GM13976 (cell line): ENCODE measurements around the gene HLCS.

Experiments used
- DNase-seq: peaks from one replicate; pipeline ENCODE4 v3.0.0; 2012; ENCODE audit warnings: low spot score
- in situ Hi-C: fragments of 300-500 bp; cut with MboI; formaldehyde crosslinking; loops from one replicate; pipeline ENCODE4 v1.12.0; 2022; ENCODE audit warnings: low sequenced_read_pairs, mixed read lengths, inconsistent platforms; ENCODE audit not compliant: unreplicated experiment
- TF ChIP-seq, protein P1 (sequence below): IDR thresholded peaks from 2 replicates; pipeline ENCODE4 v1.5.1; 2012; ENCODE audit warnings: borderline replicate concordance, mild to moderate bottlenecking; ENCODE audit not compliant: insufficient read depth; ENCODE audit errors: extremely low read depth, missing control alignments, control extremely low read depth

HLCS gene

DNA sequence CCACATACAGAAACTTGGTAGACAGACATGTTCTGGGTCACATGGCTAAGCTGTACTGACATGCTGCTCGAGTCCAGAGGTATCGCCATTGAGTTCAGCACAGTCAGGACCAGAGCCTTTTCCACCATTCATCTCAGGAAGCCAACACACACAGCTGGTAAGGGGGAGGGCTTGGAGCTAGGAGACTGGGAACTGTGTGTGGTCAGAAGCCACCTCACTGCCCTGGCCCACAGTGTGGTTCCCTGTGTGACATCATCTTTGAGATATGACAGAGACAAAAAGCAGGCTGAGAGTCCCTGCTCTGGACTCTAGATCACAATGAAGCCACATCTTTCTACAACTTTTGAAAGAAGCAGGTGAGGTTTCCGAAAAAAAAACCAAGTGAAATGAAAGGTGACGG is 160.4 kb downstream of the HLCS start:
- no peak for DNase-seq
- TF ChIP-seq, protein P1, sequence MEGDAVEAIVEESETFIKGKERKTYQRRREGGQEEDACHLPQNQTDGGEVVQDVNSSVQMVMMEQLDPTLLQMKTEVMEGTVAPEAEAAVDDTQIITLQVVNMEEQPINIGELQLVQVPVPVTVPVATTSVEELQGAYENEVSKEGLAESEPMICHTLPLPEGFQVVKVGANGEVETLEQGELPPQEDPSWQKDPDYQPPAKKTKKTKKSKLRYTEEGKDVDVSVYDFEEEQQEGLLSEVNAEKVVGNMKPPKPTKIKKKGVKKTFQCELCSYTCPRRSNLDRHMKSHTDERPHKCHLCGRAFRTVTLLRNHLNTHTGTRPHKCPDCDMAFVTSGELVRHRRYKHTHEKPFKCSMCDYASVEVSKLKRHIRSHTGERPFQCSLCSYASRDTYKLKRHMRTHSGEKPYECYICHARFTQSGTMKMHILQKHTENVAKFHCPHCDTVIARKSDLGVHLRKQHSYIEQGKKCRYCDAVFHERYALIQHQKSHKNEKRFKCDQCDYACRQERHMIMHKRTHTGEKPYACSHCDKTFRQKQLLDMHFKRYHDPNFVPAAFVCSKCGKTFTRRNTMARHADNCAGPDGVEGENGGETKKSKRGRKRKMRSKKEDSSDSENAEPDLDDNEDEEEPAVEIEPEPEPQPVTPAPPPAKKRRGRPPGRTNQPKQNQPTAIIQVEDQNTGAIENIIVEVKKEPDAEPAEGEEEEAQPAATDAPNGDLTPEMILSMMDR: no peak
- in situ Hi-C loops: no loop called here

DNA sequence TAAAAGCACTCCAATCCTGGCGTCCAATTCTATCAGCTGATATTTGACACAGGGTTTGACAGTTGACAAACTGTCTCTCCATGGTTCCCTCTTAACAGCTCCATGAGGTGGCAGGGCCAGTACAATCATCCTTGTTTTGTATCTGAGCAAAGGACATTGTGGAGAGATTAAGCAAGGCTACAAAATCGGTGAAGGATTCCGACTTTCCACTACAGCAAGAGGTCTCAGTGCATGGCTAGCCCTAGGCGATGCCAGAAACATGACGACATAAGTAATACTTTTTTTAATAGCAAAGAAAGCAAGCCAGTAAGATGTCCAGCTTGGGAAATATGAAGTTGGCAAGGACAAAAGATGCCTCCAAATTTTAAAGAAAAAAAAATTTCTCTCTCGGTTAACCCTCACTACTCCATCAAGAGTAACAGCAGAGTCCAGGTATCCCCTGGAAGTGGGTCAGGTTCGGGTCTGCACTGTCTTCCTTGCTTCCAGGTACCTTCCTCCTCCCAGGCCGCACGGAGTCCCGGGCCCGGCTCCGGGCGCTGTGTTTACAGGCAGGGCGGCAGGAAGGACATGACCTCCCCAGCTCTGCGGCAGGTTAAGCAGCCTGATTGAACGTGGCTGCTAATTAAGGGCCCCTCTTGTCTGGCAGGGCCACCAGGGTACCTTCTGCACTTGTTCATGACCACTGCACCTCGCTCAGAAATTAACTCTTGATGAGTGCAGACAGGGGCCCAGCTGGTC is 161.4 kb downstream of the HLCS start:
- in situ Hi-C loops: no loop called here
- DNase-seq: no peak
- TF ChIP-seq, protein P1: no peak

DNA sequence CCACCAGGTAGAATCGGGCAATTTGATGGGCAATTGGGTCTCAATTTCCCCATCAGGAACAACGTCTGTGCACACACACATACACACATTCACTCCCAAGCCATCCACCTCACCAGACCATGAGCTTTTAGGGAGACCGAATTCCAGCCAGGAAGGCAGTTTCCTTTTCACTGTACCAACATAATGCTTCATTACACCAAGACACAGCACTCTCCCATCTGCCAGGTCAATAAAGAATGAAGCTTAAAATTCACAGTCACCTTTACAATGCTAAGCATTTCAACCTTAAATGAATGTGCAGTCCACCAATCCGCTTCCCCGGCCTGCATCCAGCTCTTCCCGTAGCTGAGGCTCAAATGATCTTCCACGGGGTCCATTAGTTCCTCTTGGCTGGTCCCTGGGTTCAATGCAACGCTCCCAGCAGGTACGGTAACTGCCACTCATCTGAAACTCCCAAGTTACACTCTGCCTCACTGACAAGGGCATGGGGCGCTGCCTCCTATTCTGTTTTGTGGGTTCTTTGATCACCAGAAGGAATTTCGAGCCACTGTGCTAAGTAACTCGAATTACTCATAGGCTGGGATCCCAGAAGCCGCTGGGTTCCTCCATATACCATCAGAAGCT is 162.5 kb downstream of the HLCS start:
- TF ChIP-seq, protein P1: no peak
- DNase-seq: no peak
- in situ Hi-C loops: no loop called here

DNA sequence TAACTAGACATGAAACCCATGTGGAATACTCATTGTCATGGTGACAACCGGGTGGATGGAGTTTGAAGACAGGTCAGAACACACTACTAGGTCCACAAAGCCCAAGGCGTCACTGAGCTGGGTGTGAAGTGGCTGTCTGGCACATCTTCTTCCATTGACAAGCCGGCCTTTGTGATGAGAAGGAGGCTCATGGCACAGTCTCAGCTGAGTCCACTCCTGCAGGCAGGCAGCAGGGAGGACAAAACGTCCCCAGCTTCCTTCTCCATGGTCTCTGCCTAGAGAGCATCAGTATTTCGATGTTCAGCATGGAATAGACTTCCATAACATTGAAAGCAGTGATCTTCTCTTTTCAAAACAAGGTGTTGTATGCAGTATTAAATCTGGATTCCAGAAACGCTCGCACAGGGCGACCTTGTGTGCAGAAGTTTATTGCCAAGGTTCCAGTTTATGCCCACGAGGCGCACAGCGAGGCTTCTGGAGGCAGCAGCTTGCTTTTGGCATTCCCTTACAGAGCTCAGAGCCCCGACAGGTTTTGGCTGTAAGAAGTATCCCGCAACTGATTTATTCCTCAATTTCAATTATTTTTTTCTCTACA is 163.3 kb downstream of the HLCS start:
- in situ Hi-C loops: no loop called here
- TF ChIP-seq, protein P1: no peak
- DNase-seq: no peak

DNA sequence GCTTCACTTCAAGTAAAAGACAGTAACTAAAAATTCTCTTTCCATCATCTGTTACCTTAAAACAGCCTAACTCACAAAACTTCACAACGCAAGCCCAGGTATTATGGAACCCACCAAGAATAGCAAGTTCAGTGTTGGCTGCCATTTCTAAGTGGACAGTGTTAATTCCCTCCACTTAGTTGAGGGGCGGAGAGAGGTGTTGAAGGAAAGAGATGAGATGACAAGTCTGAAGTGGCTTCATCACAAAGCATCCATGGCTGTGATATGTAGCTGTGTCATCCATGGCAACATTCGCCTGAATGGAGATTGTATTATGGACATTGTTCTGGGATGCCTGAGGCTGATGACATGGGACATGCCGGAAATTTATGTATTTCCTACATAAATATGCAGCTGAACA is 165.7 kb downstream of the HLCS start:
- TF ChIP-seq, protein P1: no peak
- DNase-seq: no peak
- in situ Hi-C loops: no loop called here

DNA sequence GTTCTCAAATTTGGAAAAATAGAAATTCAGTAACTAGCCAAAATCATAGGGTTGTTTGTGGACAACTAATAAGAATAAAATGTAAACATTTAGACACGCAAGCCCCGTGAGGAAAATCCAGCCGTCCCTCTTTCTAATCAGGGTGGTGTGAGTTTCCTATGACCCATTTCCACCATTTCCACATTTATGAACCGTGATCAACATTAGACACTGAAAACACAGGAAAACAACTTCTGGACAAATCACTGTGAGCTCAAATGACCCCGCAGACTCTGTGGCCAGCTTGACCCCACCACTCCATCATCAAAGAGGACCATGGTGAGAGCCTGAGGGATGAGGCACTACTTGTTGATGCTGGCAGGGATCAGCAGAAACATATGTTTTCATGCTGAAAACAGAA is 166.6 kb downstream of the HLCS start:
- TF ChIP-seq, protein P1: no peak
- no peak for DNase-seq
- in situ Hi-C loops: no loop called here

DNA sequence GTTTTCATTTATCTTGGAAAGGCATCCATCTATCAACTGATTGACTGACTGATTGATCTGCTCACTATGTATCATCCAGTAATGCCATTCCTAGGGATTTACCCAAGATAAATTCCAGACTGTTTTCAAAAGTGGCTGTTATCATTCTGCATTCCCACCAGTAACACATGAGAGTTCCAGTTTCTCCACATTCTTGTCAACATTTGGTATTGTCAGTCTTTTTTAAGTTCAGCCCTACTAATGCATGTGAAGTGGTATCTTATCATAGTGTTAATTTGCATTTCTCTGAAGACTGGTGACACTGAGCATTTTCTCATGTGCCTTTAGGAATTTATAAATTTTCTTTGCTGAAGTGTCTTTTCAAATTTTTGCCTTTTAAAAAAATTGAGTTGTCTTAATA is 168.0 kb downstream of the HLCS start:
- in situ Hi-C loops: no loop called here

More for the DNA sequence above, 168.0 kb downstream of the HLCS start:
- TF ChIP-seq, protein P1: no peak
- DNase-seq: no peak
